NCI-H2029 (cell line): ENCODE data around the gene HSD11B2.
A peak's percentile ranks its signal among the peaks of the same experiment; 100 is the strongest.

Source experiments
- DNase-seq: peaks from one replicate; lab custom pipeline; 2025; lab: John Stamatoyannopoulos, UW

HSD11B2 gene

GRCh38 chr16:67451704-67452435, 20.9 kb downstream of the HSD11B2 start:
- peak; percentile 71 for DNase-seq

- DNase-seq: no peak
These were observed 23.2 kb downstream of the HSD11B2 start for GRCh38 chr16:67454104-67454503.

GRCh38 chr16:67454852-67455251, 23.9 kb downstream of the HSD11B2 start:
- no peak for DNase-seq

GRCh38 chr16:67456391-67457081, 25.6 kb downstream of the HSD11B2 start:
- DNase-seq: peak; percentile 51

- no peak for DNase-seq
These were observed 26.7 kb downstream of the HSD11B2 start for GRCh38 chr16:67457611-67458010.

- DNase-seq: no peak
These were observed 27.3 kb downstream of the HSD11B2 start for GRCh38 chr16:67458121-67458641.

GRCh38 chr16:67459066-67459860, 28.3 kb downstream of the HSD11B2 start:
- DNase-seq: peak; percentile 28

GRCh38 chr16:67459861-67460150, 28.9 kb downstream of the HSD11B2 start:
- DNase-seq: no peak

GRCh38 chr16:67460168-67460567, 29.2 kb downstream of the HSD11B2 start:
- no peak for DNase-seq

- no peak for DNase-seq
These were observed 30.0 kb downstream of the HSD11B2 start for GRCh38 chr16:67460961-67461360.

GRCh38 chr16:67461600-67462278, 30.8 kb downstream of the HSD11B2 start:
- DNase-seq: no peak

GRCh38 chr16:67462279-67462655, 31.3 kb downstream of the HSD11B2 start:
- no peak for DNase-seq

- DNase-seq: no peak
These were observed 32.1 kb downstream of the HSD11B2 start for GRCh38 chr16:67463059-67463458.

- DNase-seq: no peak
These were observed 32.8 kb downstream of the HSD11B2 start for GRCh38 chr16:67463691-67464090.

- DNase-seq: no peak
These were observed 33.6 kb downstream of the HSD11B2 start for GRCh38 chr16:67464565-67464964.

- no peak for DNase-seq
These were observed 35.7 kb downstream of the HSD11B2 start for GRCh38 chr16:67466581-67466980.

- DNase-seq: no peak
These were observed 37.8 kb downstream of the HSD11B2 start for GRCh38 chr16:67468731-67469130.

GRCh38 chr16:67470359-67470758, 39.4 kb downstream of the HSD11B2 start:
- DNase-seq: peak; percentile 66

GRCh38 chr16:67471758-67472384, 41.0 kb downstream of the HSD11B2 start:
- DNase-seq: no peak

GRCh38 chr16:67474551-67475455, 43.9 kb downstream of the HSD11B2 start:
- DNase-seq: peak; percentile 46
